Activated CD8-positive, alpha-beta memory T cell treated with anti-CD3 and anti-CD28 coated beads for 24 hours (primary cell): ENCODE data around the gene ZNF536.
"Not testable (repeated sequence)": the region's sequence is repeated elsewhere in the genome, so short reads cannot be mapped to it uniquely, and the experiment has no call there.

ENCODE experiments used
- DNase-seq: peaks from one replicate; pipeline ENCODE4 v3.0.0-alpha.2; 2020

ZNF536 gene

GRCh38 chr19:30490760-30491159 is 118.6 kb downstream of the ZNF536 start:
- no peak for DNase-seq

DNA sequence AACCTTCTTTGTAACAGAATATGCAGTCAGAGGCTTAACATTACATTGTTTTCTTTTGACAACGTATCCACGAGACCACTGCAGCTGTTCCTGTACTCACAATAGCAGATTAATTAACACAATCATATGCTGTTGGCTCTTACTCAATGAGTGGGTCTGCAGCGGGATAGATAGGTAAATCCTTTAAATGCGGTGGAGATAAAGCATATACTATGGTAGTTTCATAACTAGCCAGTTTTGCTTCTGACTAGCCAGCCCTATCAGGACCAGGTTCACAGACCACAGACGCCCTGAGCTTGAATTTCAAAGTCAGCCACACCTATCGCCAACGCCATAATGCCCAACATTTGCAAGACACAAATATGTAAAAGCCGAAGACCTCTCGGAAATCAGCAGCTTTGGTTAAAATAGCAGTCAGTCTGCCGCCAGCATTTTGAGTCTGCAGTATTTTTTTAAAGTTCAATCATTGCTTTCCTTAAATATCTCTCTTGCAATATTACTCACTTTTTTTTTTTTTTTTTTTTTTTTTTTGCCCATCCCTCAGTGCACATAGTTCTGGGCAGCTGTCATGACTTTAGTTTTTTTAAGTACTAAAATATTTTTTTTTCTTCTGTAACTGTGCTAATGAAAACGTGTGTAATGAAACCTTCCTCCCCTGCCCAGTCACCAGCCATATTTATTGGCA is 120.5 kb downstream of the ZNF536 start:
- no peak for DNase-seq

- DNase-seq, result no peak
Measured at GRCh38 chr19:30497034-30497433, 124.8 kb downstream of the ZNF536 start.

DNA sequence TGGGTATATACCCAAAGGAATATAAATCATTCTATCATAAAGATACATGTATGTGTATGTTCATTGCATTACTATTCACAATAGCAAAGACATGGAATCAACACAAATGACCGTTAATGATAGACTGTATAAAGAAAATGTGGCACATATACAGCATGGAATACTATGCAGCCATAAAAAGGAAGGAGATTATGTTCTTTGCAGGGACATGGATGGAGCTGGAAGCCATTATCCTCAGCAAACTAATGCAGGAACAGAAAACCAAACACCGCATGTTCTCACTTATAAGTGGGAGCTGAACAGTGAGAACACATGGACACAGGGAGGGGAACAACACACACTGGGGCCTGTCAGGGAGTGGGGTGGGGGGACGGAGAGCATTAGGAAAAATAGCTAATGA is 125.9 kb downstream of the ZNF536 start:
- not testable (repeated sequence) for DNase-seq

- DNase-seq, result no peak
Measured at GRCh38 chr19:30498707-30499106, 126.5 kb downstream of the ZNF536 start.

DNA sequence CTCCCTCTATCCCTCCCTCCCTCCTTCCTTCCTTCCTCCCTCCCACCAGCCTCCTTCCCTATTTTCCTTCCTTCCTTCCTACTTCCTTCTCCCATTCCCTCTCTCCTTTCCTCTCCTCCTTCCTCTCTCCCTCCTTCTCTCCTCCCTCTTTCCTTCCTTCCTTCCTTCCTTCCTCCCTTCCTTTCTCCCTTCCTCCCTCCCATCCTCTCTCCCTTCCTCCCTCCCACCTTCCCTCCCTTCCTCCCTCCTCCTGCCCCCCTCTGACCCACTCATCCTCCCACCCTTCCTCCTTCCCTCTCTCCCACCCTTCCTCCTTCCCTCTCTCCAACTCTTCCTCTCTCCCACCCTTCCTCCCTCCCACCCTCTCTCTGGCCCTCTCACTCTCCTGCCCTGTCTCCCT is 132.1 kb downstream of the ZNF536 start:
- DNase-seq, result no peak

DNA sequence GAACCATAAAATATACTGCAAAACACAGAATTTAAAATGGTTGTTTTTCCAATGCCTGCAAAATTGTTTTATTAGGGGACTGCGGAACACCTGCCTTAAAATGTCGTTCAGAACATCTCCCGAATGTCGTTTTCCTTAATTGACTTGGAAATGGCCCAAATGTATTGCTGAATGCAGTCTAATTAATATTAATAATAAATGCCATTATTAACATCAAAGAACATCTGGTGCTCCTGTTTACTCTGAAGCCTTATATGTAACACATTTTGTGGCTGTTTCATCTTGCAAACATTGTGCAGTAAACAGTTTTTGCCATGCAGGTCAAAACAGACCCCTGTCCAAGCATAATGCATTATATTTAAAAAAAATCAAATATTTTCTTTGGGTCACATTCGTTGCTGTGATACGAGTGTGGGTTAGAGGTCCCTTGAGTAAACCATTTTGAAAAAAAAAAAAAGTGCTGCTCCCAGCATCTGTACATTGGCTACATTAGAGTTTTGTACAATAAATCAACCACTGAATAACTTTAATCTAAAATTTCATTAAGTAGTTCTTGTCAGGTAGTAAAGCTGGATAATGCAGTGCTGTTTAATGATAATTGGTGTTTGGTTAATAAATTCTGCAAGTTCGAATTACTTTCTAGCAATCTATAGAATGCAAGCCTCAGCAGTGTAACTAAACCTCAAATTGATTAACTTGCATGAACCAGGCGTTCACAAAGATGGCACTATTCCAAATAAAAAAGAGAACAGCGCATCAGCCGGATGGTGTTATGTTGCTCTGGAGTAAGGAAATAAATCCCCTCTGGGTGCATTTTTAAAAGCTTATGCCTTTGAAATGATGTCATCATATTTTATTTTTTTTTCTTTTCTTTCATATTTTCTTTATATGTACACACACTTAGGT is 140.2 kb downstream of the ZNF536 start:
- DNase-seq, result no peak

- no peak for DNase-seq
Measured at GRCh38 chr19:30513082-30513411, 140.9 kb downstream of the ZNF536 start.

GRCh38 chr19:30516111-30516510 is 143.9 kb downstream of the ZNF536 start:
- DNase-seq, result no peak

GRCh38 chr19:30516531-30516930 is 144.3 kb downstream of the ZNF536 start:
- DNase-seq, result no peak

DNA sequence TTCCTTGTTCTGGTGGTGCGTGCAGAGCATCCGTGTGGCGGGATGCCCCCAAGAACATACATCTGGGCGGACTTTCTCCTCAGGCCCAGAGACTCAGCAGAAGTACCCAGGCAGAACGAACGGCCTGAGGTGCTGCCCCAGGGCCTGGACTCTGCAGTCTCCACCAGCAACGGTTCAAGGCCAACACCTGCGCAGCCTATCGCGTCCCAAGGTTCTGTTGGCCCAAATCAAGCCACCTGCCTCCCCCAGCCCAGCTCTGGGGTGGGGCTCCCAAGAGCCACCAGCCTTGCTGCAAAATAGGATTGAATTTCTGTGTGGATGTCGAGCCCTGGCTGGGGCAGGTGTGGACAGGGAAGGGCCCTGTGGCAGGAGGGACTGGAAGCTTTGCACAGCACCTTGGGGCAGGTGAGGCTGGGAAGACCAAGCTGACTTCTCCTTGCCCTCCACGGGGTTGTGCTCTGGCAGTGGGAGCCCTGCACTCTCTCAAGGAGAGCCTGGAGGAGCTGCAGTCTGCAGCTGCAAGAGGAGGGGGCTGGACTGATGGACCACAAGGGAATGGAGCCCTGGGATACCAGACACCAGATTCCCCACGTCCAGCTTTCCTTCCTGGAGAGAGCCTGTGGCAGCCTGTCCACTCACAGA is 146.9 kb downstream of the ZNF536 start:
- DNase-seq, result no peak

- no peak for DNase-seq
Measured at GRCh38 chr19:30519607-30520205, 147.5 kb downstream of the ZNF536 start.

GRCh38 chr19:30520735-30521479 is 148.7 kb downstream of the ZNF536 start:
- no peak for DNase-seq

DNA sequence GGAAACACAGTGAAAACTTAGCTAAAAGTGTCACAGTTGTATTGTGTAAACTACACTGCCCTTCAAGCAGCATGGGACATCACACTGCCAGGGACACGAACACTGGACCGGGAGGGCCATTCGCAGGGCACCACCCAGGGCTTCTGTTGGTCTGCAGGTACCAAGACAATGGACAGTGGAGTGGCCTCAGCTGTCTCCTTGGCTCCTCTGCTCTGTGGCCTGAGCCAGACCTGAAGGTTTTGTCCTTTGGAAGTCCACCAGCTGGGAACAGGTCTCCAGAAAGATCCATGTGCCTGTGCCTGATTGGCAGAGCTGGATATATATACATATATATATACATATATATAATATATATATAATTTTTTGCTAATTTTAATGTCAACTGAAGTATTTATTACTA is 149.8 kb downstream of the ZNF536 start:
- no peak for DNase-seq

- DNase-seq, result no peak
Measured at GRCh38 chr19:30522341-30522740, 150.2 kb downstream of the ZNF536 start.

DNA sequence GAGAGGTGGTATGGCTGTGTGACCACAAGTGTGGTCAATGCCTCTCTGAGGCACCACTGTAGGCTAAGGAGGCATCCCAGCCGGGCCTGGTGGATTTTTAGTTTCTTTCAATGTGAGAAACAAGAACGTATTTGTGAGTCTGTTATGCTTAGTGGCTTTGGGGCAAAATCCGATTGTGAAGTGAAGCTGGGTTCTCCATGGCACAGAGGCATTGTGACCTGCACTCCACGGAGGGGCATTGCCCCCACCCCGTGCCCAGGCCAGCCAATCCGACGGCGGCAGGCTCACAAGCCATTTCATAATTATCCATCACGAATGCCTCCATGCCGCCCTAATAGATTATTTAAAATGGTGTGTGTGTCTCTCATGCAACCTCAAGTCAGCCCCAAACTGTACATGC is 151.6 kb downstream of the ZNF536 start:
- no peak for DNase-seq

- no peak for DNase-seq
Measured at GRCh38 chr19:30525383-30525782, 153.2 kb downstream of the ZNF536 start.

GRCh38 chr19:30528919-30529318 is 156.7 kb downstream of the ZNF536 start:
- DNase-seq, result no peak

GRCh38 chr19:30529876-30530275 is 157.7 kb downstream of the ZNF536 start:
- DNase-seq, result no peak

DNA sequence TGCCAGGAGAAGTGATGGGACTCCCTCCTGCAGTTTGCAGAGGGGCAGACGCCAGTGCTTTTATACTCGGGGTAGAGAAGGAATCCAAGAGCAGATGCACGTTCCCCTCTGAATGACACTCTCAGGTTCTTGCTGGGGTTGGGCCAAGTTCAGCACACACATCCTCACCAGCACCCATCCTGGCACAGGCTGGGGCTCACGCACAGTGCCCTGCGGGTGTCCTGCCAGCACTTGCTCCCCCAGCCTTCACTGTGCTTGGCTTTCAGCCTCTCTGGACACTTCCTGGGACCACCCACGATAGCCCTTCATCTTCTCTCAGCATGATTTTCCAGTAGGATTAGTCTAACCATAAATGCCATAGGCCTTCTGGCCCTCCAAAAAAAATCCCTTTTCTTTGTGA is 158.6 kb downstream of the ZNF536 start:
- no peak for DNase-seq

- DNase-seq, result no peak
Measured at GRCh38 chr19:30535011-30535410, 162.8 kb downstream of the ZNF536 start.

DNA sequence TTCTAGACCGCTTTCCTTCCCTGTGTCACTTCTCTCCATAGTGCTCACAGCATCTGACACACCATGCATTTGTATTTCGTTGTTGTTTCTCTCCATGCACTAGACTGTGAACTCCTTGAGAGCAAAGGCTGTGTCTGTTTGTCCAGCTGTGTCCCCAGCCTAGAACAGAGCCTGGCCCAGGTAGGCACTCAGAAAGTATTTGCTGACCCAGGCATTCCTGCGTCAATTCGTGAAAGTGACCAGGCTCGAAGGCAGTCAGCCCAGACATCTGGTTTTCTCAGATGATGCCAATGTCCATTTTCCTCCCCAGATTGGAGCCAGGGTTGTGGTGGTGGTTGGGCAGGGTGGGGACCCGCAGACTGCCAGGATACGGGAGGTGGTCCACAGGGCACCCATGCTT is 164.8 kb downstream of the ZNF536 start:
- no peak for DNase-seq

GRCh38 chr19:30539315-30539714 is 167.1 kb downstream of the ZNF536 start:
- no peak for DNase-seq
